GM08714 (cell line): Measurements from ENCODE around the gene FXYD2.

Source experiments
- H3K4me3 ChIP-seq: fragments of 200-500 bp; sonication (Bioruptor generic); 2 replicates; pipeline ENCODE4 v1.5.1; 2014; ENCODE audit warnings: mild to moderate bottlenecking, low read length, inconsistent platforms
- ZNF274 ChIP-seq: IDR thresholded peaks from 2 replicates; pipeline ENCODE4 v1.6.1; 2012; ENCODE audit warnings: mild to moderate bottlenecking, low read depth, low read length

FXYD2 gene

GRCh38 chr11:117834068-117834810, 9.7 kb upstream of the FXYD2 start:
- TF ChIP-seq ZNF274: no peak
- no peak overlapping the region for H3K4me3 ChIP-seq

- H3K4me3 ChIP-seq: no peak overlapping the region
- TF ChIP-seq ZNF274: no peak
Observed at GRCh38 chr11:117833401-117833891, 8.9 kb upstream of the FXYD2 start.

GRCh38 chr11:117832511-117832910, 8.0 kb upstream of the FXYD2 start:
- no peak overlapping the region for H3K4me3 ChIP-seq
- TF ChIP-seq ZNF274: no peak

- H3K4me3 ChIP-seq: no peak overlapping the region
Observed at GRCh38 chr11:117831661-117832415, 7.3 kb upstream of the FXYD2 start.

GRCh38 chr11:117830674-117831351, 6.3 kb upstream of the FXYD2 start:
- no peak overlapping the region for H3K4me3 ChIP-seq
- no peak for TF ChIP-seq ZNF274

More at GRCh38 chr11:117831661-117832415, 7.3 kb upstream of the FXYD2 start:
- TF ChIP-seq ZNF274: no peak

GRCh38 chr11:117830072-117830471, 5.5 kb upstream of the FXYD2 start:
- no peak for TF ChIP-seq ZNF274
- no peak overlapping the region for H3K4me3 ChIP-seq

- H3K4me3 ChIP-seq: no peak overlapping the region
- TF ChIP-seq ZNF274: no peak
Observed at GRCh38 chr11:117829369-117829725, 4.8 kb upstream of the FXYD2 start.

- no peak for TF ChIP-seq ZNF274
- no peak overlapping the region for H3K4me3 ChIP-seq
Observed at GRCh38 chr11:117828611-117829368, 4.2 kb upstream of the FXYD2 start.

GRCh38 chr11:117827521-117828511, 3.3 kb upstream of the FXYD2 start:
- TF ChIP-seq ZNF274: no peak
- no peak overlapping the region for H3K4me3 ChIP-seq

GRCh38 chr11:117826832-117827231, 2.3 kb upstream of the FXYD2 start:
- TF ChIP-seq ZNF274: no peak
- H3K4me3 ChIP-seq: no peak overlapping the region

- no peak for TF ChIP-seq ZNF274
- H3K4me3 ChIP-seq: no peak overlapping the region
Observed at GRCh38 chr11:117826190-117826570, 1.6 kb upstream of the FXYD2 start.

GRCh38 chr11:117825538-117826189, 1.1 kb upstream of the FXYD2 start:
- no peak overlapping the region for H3K4me3 ChIP-seq
- TF ChIP-seq ZNF274: no peak
